ENCODE data around the gene TEKT3.

GRCh38 chr17:15379659-15380058 is 38.3 kb upstream of the TEKT3 start:
- TF ChIP-seq, protein P1, sequence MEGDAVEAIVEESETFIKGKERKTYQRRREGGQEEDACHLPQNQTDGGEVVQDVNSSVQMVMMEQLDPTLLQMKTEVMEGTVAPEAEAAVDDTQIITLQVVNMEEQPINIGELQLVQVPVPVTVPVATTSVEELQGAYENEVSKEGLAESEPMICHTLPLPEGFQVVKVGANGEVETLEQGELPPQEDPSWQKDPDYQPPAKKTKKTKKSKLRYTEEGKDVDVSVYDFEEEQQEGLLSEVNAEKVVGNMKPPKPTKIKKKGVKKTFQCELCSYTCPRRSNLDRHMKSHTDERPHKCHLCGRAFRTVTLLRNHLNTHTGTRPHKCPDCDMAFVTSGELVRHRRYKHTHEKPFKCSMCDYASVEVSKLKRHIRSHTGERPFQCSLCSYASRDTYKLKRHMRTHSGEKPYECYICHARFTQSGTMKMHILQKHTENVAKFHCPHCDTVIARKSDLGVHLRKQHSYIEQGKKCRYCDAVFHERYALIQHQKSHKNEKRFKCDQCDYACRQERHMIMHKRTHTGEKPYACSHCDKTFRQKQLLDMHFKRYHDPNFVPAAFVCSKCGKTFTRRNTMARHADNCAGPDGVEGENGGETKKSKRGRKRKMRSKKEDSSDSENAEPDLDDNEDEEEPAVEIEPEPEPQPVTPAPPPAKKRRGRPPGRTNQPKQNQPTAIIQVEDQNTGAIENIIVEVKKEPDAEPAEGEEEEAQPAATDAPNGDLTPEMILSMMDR (IDR thresholded peaks at IDR 0.05) = no peak
- TF ChIP-seq POLR2A (IDR thresholded peaks at IDR 0.05) = no peak

Measured in esophagus squamous epithelium (tissue), 4 donors.